SIG-M5 treated with dmso at 0.1 percent for 504 hours (cell line): ENCODE measurements around the gene TNS3.

Experiments used
- DNase-seq: peaks from one replicate; lab custom pipeline; 2025; ENCODE audit not compliant: unreplicated experiment; lab: John Stamatoyannopoulos, UW

TNS3 gene

GRCh38 chr7:47376991-47377616 lies 204.8 kb downstream of the TNS3 start:
- no peak for DNase-seq

- DNase-seq, result no peak
Measured at GRCh38 chr7:47375121-47375938, 206.6 kb downstream of the TNS3 start.

- no peak for DNase-seq
Measured at GRCh38 chr7:47374538-47374937, 207.4 kb downstream of the TNS3 start.

- DNase-seq, result no peak
Measured at GRCh38 chr7:47373871-47374451, 207.9 kb downstream of the TNS3 start.

- peak; percentile 21 for DNase-seq
Measured at GRCh38 chr7:47371733-47372368, 210.1 kb downstream of the TNS3 start.

GRCh38 chr7:47371317-47371716 lies 210.6 kb downstream of the TNS3 start:
- no peak for DNase-seq

- no peak for DNase-seq
Measured at GRCh38 chr7:47370461-47371042, 211.4 kb downstream of the TNS3 start.

- no peak for DNase-seq
Measured at GRCh38 chr7:47369736-47370135, 212.2 kb downstream of the TNS3 start.

- DNase-seq, result no peak
Measured at GRCh38 chr7:47368190-47368812, 213.6 kb downstream of the TNS3 start.

GRCh38 chr7:47367369-47367768 lies 214.5 kb downstream of the TNS3 start:
- no peak for DNase-seq

GRCh38 chr7:47366960-47367359 lies 215.0 kb downstream of the TNS3 start:
- no peak for DNase-seq

GRCh38 chr7:47366211-47366610 lies 215.7 kb downstream of the TNS3 start:
- DNase-seq, result no peak

- no peak for DNase-seq
Measured at GRCh38 chr7:47362984-47363383, 218.9 kb downstream of the TNS3 start.

GRCh38 chr7:47361746-47362215 lies 220.1 kb downstream of the TNS3 start:
- DNase-seq, result no peak

- DNase-seq, result no peak
Measured at GRCh38 chr7:47361236-47361635, 220.7 kb downstream of the TNS3 start.

GRCh38 chr7:47360301-47360900 lies 221.5 kb downstream of the TNS3 start:
- DNase-seq, result no peak

GRCh38 chr7:47358944-47359588 lies 222.8 kb downstream of the TNS3 start:
- no peak for DNase-seq

- no peak for DNase-seq
Measured at GRCh38 chr7:47358357-47358756, 223.6 kb downstream of the TNS3 start.

- no peak for DNase-seq
Measured at GRCh38 chr7:47357863-47358262, 224.0 kb downstream of the TNS3 start.

GRCh38 chr7:47357361-47357760 lies 224.6 kb downstream of the TNS3 start:
- DNase-seq, result no peak
